Activated T-helper 17 cell treated with anti-CD3 and anti-CD28 coated beads, Interleukin-2, amount 50 U/mL, for 72 hours (primary cell): ENCODE results near the gene BEX1. TPM values are rescaled to one million over a fixed set of nuclear protein-coding genes. Genes with fewer than 3 reads are reported as not detected.
"Not testable (repeated sequence)": the region's sequence is repeated elsewhere in the genome, so short reads cannot be mapped to it uniquely, and the experiment has no call there.

Experiments used
- ATAC-seq: fragments of 150-1000 bp; cut with Tn5 transposase; replicated peaks from 2 replicates; pipeline ENCODE4 v1.10.0; 2021; ENCODE audit warnings: mild to moderate bottlenecking, moderate library complexity
- H3K27ac Mint-ChIP-seq: one replicate; pipeline ENCODE4 v1.8.0; 2022; ENCODE audit warnings: mixed read lengths
- H3K27me3 Mint-ChIP-seq: one replicate; pipeline ENCODE4 v1.8.0; 2022; ENCODE audit warnings: mixed read lengths
- H3K36me3 Mint-ChIP-seq: one replicate; pipeline ENCODE4 v1.8.0; 2022; ENCODE audit warnings: low read depth, mild to moderate bottlenecking, mixed read lengths
- H3K4me1 Mint-ChIP-seq: one replicate; pipeline ENCODE4 v1.8.0; 2022; ENCODE audit warnings: mixed read lengths
- H3K4me3 Mint-ChIP-seq: one replicate; pipeline ENCODE4 v1.8.0; 2022; ENCODE audit warnings: mild to moderate bottlenecking, mixed read lengths
- H3K9me3 Mint-ChIP-seq: one replicate; pipeline ENCODE4 v1.8.0; 2022; ENCODE audit warnings: mixed read lengths
- total RNA-seq, 2 donors: library from RNA; stranded (reverse); gene quantifications; one replicate each; pipeline ENCODE4 v1.2.3, GENCODE V29; 2022

The BEX1 gene
- total RNA-seq, 2 donors from 2014 or later: 1.1 TPM; not detected in 1

DNA sequence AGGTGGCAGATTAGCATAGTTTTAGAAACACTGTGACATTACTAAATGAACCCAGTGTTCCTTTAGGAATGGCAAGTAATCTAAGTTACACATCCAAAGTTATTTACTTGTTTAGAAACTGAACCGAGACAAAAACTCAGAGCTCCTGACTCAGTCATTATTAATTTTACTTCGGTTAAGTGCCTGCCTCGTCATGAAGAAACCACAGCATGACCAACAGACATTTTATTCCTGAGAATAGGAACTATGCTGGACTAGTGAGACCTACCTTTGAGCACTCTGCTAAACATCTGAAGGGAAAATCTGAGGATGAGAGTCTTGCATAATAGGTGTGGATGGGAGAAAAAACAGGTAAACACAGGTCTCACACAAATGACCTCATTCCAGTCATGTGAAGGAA is 2.5 kb downstream of the BEX1 start:
- ATAC-seq: no peak
- Mint-ChIP-seq H3K27ac (no peak overlapping the region), H3K4me1 (no peaks in the 10 kb centered on the region), H3K4me3 (no peak overlapping the region), H3K27me3 (peaks cover 22% of the 10 kb centered on the region), H3K9me3 (no peaks in the 10 kb centered on the region), H3K36me3 (no peaks in the 10 kb centered on the region)

GRCh38 chrX:103056902-103057301 is 7.1 kb downstream of the BEX1 start:
- peaks cover 16% of the 10 kb centered on the region for H3K27me3 Mint-ChIP-seq
- no peaks in the 10 kb centered on the region for H3K4me1 Mint-ChIP-seq
- H3K9me3 Mint-ChIP-seq: no peaks in the 10 kb centered on the region
- no peak for ATAC-seq
- H3K27ac Mint-ChIP-seq: no peak overlapping the region
- no peaks in the 10 kb centered on the region for H3K36me3 Mint-ChIP-seq
- H3K4me3 Mint-ChIP-seq: no peak overlapping the region

GRCh38 chrX:103052625-103053024 is 11.3 kb downstream of the BEX1 start:
- no peak for ATAC-seq
- no peaks in the 10 kb centered on the region for H3K4me1 Mint-ChIP-seq
- H3K4me3 Mint-ChIP-seq: no peak overlapping the region
- H3K36me3 Mint-ChIP-seq: no peaks in the 10 kb centered on the region
- no peaks in the 10 kb centered on the region for H3K9me3 Mint-ChIP-seq
- peaks cover 18% of the 10 kb centered on the region for H3K27me3 Mint-ChIP-seq
- no peak overlapping the region for H3K27ac Mint-ChIP-seq

DNA sequence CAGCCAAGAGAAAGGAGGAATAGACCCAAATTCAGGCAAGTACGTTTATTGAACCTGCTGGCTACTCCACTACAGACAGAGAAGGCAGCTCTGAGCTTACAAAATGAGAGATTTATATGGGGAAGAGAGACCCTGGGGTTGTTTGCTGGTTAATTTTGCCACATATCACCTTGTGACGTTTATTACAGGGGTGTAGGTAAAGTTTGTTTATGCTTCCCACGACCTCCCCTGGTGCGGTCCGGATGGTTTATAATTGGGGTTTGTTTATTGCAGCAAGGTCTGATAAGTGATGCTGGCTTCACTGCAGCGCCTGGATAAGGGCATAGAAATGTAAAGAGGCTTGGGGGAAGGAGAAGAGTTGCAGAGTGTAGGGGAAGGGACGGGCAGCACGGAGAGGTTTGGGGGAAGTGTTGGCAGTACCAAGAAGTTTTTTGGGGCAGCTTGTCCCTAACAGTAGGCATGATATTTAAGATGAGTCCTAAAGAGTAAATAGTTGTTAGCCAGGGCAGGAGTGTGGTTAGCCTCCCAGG is 12.6 kb downstream of the BEX1 start:
- H3K36me3 Mint-ChIP-seq: no peaks in the 10 kb centered on the region
- H3K27me3 Mint-ChIP-seq: peaks cover 16% of the 10 kb centered on the region
- H3K4me1 Mint-ChIP-seq: no peaks in the 10 kb centered on the region
- no peak for ATAC-seq
- H3K27ac Mint-ChIP-seq: no peak overlapping the region
- H3K9me3 Mint-ChIP-seq: no peaks in the 10 kb centered on the region
- no peak overlapping the region for H3K4me3 Mint-ChIP-seq

GRCh38 chrX:103033371-103033770 is 30.6 kb downstream of the BEX1 start:
- H3K9me3 Mint-ChIP-seq, ATAC-seq, H3K27me3 Mint-ChIP-seq, H3K36me3 Mint-ChIP-seq, H3K27ac Mint-ChIP-seq, H3K4me1 Mint-ChIP-seq, H3K4me3 Mint-ChIP-seq: not testable (repeated sequence)

DNA sequence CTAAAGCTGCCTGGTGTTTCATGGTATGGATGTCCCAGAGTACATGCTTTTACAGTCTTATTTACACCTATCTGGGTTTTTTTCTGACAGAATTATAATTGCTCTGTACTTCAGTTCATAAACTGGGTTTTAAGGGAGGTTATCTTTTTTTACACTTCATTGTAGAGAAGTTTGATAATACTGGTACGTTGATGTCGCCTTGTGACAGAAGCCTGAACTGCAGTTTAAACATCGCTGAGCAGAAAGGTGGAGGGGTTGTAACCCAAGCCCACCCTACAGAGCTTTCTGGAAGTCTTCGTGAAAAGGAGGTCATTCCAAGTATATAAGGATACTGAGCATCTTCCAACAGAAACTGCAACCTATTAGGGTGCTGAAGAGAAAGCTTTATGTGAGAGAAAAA is 46.4 kb downstream of the BEX1 start:
- Mint-ChIP-seq H3K27ac (no peak overlapping the region), H3K9me3 (no peaks in the 10 kb centered on the region), H3K4me1 (no peaks in the 10 kb centered on the region), H3K36me3 (no peaks in the 10 kb centered on the region), H3K27me3 (no peaks in the 10 kb centered on the region), H3K4me3 (no peak overlapping the region)
- ATAC-seq: no peak

- no peak overlapping the region for H3K4me3 Mint-ChIP-seq
- H3K27me3 Mint-ChIP-seq: no peaks in the 10 kb centered on the region
- ATAC-seq: no peak
- H3K27ac Mint-ChIP-seq: no peak overlapping the region
- no peaks in the 10 kb centered on the region for H3K36me3 Mint-ChIP-seq
- no peaks in the 10 kb centered on the region for H3K9me3 Mint-ChIP-seq
- H3K4me1 Mint-ChIP-seq: no peaks in the 10 kb centered on the region
These were observed 51.0 kb downstream of the BEX1 start for GRCh38 chrX:103012945-103013344.

Other genes starting within 250 kb of the BEX1 start
- under 1 TPM; 0.61 to 0.64 TPM for gene RAB40AL, start 126.9 kb downstream of the BEX1 start, total RNA-seq
- not detected for gene NXF3, start 29.0 kb upstream of the BEX1 start, total RNA-seq
- gene BEX4, start 150.9 kb upstream of the BEX1 start, total RNA-seq: 1 to 10 TPM; 5.0 to 7.3 TPM
- gene TCEAL8, start 191.0 kb upstream of the BEX1 start, total RNA-seq: 10 to 100 TPM; 22.8 to 25.6 TPM
- gene TCEAL5, start 212.6 kb upstream of the BEX1 start, total RNA-seq: not detected
- gene BEX2, start 246.8 kb upstream of the BEX1 start, total RNA-seq: 1 to 10 TPM; 4.8 to 7.4 TPM